Ammon's horn (tissue), 1 donor: ENCODE measurements around the gene GRB2.
"Not testable (repeated sequence)": the region's sequence is repeated elsewhere in the genome, so short reads cannot be mapped to it uniquely, and the experiment has no call there.

Experiments used
- DNase-seq: peaks from one replicate; pipeline ENCODE4 v3.0.0-alpha.2; 2016; ENCODE audit warnings: low spot score

GRB2 gene

DNA sequence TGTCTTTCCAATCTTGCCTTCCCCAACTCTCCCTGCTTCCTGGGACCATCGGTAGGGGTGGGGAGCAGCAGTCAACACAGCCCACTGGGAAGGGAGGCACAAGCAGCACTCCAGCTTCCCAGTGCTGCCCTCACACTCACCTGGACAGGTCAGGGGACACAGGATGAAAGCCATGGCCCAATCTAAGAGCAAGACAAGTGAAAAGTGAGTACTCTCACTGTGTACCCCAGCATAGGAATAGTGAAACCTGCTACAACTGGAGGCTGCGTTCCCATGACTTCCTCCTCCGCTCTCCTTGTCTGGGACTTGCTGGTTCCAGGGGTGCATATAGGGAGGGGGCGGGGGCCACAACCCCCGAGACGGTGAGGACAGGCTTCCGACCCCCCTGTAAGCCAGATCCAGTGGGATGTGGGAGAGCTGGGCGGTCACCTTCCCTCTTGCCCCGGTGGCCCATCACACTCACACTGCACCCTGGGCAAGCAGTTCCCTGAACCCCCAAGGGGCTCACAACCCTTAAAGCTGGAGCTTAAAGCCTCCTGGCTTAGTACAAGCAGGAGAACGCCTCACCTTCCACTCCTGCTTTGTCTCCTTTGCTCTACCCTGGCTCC, 86.8 kb downstream of the GRB2 start:
- DNase-seq = no peak

GRCh38 chr17:75318211-75318610, 87.3 kb downstream of the GRB2 start:
- no peak for DNase-seq

DNA sequence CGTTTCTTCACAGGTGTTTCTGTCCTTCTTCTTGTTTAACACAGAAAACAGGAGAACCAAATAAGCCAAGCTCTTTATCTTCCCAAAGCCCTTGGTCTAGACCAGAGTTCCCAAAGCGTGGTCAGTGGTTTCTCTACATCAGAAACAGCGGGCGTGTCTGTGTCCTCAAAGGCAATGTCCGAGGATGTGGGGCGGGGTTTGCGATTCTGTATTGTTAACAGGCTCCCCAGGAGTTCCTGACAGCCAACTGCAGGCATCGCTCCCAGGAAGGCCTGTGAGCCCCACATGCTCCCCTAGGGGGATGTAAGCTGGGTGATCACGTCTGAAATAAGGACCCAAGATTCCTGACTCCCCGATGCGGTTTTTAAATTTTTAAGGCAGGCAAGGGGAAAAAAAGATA, 87.8 kb downstream of the GRB2 start:
- DNase-seq = no peak

DNA sequence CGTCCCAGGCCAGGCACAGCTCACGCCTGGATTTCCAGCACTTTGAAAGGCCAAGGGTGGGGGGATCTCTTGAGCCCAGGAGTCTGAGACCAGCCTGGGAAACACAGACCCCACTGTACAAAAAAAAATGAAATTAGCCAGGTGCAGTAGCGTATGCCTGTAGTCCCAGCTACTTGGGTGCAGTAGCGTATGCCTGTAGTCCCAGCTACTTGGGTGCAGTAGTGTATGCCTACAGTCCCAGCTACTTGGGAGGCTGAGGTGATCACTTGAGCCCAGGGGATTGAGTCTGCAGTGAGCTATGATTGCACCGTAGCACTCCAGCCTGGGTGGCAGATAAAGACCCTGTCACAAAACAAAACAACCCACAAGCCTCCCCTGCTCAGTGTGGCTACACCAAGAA, 89.2 kb downstream of the GRB2 start:
- DNase-seq = no peak

DNA sequence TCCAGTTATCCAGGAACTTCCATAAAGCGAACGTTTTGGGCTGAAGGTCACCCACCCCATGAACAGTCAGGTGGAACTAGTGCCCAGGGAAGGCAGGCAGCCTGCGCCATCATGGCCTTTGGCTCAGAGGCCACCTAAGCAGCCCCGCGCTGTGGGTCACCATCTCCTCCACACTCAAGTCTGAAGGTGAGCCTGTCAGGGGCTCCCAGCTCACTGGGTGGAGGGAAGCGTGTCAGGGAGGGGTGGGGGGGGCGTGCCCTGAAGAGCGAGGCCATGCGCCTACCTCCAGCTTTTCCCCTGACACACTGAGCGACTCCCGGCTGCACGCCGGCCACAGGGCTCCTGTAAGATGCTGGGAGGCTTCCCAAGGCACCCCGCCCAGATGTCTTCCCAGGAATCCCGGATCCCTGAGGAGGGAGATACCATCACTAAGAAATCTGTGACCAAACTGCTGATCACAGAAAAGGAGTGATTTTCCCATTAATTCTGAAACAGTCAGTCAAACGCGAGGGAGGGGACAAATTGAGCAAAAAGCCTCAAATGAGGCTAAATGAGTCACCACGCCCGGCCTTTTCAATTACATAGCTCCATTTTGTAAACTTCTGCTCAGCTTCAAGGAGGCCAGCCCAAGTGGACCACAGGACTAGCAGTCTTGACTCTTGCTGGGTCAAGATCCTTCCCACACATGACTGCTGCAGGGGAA, 89.8 kb downstream of the GRB2 start:
- DNase-seq = no peak

DNA sequence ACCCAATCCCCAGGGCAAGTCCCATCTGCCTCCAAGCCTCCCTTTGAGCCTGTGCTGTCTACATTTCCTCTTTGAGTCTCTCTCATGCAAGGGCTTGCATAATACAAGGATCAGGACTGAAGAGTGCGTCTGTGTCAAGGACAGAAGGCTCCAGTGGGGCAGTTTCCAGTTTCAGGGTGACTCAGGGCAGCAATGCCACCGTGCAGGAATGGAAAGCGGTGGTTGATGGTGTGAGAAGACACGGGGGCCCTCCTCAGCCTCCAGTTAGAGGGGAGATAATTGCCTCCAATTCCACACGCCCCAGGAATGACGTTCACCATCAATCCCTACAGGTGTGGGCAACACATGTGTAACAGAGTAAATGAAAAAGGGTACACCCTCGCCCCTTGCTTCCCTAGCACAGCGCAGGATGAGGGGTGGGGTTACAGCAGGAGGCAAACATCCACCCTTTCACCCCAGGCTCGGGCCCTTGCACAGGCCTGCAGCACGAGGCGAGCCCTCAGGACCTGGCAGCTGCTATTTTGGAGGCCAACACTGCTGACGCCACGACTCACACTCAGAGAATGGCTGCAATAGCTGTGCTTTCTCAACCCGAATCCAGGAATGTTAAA, 91.4 kb downstream of the GRB2 start:
- DNase-seq = peak; percentile 61

DNA sequence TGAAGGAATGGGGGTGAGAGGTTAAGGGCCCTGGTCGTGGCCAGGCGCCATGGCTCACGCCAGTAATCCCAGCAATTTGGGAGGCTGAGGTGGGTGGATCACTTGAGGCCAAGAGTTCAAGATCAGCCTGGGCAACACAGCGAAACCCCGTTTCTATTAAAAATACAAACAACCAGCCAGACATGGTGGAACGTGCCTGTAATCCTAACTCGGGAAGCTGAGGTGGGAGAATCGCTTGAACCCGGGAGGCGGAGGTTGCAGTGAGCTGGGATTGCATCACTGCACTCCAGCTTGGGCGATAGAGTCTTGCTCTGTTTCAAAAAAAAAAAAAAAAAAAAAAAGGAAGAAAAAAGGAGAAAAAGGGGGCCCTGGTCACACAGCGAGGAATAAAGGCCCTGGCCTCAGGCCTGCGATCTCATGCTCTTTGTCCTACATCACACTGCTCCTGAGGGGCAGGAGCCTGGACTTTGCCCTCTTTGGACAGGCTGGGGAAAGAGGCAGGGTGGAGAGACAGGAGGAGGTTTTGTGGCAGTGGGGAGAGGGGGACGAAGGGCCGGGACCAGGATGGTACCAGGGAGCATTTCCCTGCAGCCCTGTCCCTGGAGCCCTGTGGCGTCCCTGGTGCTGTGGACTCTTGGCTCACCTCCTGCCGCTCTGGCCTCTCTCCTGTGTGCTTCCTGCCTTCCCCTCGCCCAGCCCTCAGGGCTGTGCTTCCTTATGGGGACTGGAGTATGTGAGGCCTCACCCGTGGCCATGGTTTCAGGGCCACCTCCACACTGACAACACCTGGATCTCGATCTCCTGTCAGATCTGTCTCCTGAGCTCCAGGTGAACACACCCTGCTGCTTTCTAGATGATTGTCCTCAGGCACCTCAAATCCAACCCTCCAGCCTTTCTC, 96.5 kb downstream of the GRB2 start:
- peak; percentile 37 for DNase-seq

DNA sequence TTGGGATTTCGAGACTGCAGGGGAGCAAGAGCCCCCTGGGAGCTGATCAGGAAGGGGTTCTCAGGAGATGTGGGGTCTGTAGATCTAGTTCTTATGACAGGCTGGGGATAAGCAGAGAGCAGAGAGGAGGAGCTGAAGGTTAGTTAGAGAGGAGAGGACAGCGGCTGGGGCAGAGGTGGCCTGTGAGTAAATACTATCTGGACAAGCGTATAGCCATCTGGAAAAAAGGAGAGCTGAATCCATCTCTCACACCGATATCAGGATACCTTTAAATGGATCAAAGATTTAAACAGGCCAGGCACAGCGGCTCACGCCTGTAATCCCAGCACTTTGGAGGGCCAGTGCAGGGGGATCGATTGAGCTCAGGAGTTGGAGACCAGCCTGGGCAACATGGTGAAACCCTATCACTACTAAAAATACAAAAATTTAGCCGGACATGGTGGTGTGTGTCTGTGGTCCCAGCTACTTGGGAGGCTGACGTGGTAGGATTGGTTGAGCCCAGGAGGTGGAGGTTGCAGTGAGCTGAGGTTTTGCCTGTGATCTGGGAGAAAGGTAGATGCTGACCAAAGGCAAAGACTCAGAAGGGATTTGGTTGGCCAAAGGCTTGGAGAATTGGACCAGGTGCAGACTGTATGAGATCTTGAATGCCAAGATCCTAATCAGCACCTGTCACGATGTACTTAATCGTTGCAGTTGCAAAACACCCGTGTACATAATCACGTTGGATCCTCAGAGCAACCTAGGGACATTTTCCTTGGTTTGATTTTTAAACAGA, 97.3 kb downstream of the GRB2 start:
- no peak for DNase-seq

GRCh38 chr17:75301502-75302206, 103.8 kb downstream of the GRB2 start:
- DNase-seq = no peak

GRCh38 chr17:75301049-75301448, 104.4 kb downstream of the GRB2 start:
- no peak for DNase-seq

GRCh38 chr17:75300280-75300679, 105.2 kb downstream of the GRB2 start:
- DNase-seq = no peak

GRCh38 chr17:75295201-75296158, 110.0 kb downstream of the GRB2 start:
- peak; percentile 46 for DNase-seq

- DNase-seq = not testable (repeated sequence)
Measured at GRCh38 chr17:75292810-75293448, 112.5 kb downstream of the GRB2 start.

GRCh38 chr17:75289832-75290337, 115.6 kb downstream of the GRB2 start:
- DNase-seq = peak; percentile 80

- DNase-seq = peak; percentile 100
Measured at GRCh38 chr17:75289115-75289831, 116.2 kb downstream of the GRB2 start, which contains the start of gene SLC25A19. SLC25A19 (minus strand) TSS chr17:75289433; CDS start chr17:75286764, 2,669 bp downstream.

- no peak for DNase-seq
Measured at GRCh38 chr17:75288770-75289114, 116.7 kb downstream of the GRB2 start.

DNA sequence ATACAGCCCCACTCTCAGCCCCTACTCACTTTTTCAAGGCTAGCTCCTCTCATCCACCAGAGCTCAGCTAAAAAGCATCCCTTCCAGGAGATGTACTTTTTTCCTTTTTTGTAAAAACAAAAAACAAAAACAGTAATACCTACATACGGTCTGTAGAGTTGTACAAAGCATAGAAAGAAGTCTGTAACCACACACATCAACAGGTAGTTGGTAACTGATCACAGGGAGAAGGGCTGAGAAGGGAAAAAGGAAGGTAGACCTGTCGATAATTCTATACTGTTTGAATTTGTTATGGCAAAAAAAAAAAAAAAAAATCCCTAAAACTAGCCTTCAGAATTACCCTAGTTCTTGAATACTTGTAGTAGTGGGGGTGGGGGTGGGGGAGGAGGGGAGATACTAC, 117.1 kb downstream of the GRB2 start:
- no peak for DNase-seq

- DNase-seq = no peak
Measured at GRCh38 chr17:75287221-75287620, 118.3 kb downstream of the GRB2 start.
